Left renal cortex interstitium (tissue), 4 donors: Measurements from ENCODE around the gene SEC61B. TPM values are rescaled to one million over a fixed set of nuclear protein-coding genes. Genes with fewer than 3 reads are reported as not detected.
A peak's percentile ranks its signal among the peaks of the same experiment; 100 is the strongest.

Experiments
- DNase-seq, 4 donors: peaks; one replicate each; pipeline ENCODE4 v3.0.0-alpha.2; 2013; ENCODE audit warnings: low read depth in 4 of 4, low spot score in 2 of 4, missing footprints in 1 of 4
- polyA plus RNA-seq, 4 donors: library from polyadenylated mRNA; unstranded; fragments of 120-200 nt; gene quantifications; one replicate each; pipeline ENCODE4 v1.2.1, GENCODE V29; 2013; ENCODE audit not compliant: insufficient read length in 4 of 4

The SEC61B gene
- polyA plus RNA-seq, 4 donors: 136 to 194 (median 154) TPM

- DNase-seq: peak in 1 of 4 donors; percentile 56
These were observed 44.4 kb downstream of the SEC61B start for GRCh38 chr9:99266255-99267023.

GRCh38 chr9:99269416-99269815 is 47.3 kb downstream of the SEC61B start:
- DNase-seq: no peak

- DNase-seq: no peak
These were observed 48.4 kb downstream of the SEC61B start for GRCh38 chr9:99270491-99270890.

- DNase-seq: no peak
These were observed 50.8 kb downstream of the SEC61B start for GRCh38 chr9:99272836-99273235.

- no peak for DNase-seq
These were observed 51.9 kb downstream of the SEC61B start for GRCh38 chr9:99274016-99274415.

GRCh38 chr9:99274495-99274894 is 52.4 kb downstream of the SEC61B start:
- DNase-seq: no peak

Other genes with a start within 250 kb of the SEC61B start
- gene TGFBR1, start 117.2 kb upstream of the SEC61B start, polyA plus RNA-seq: 10 to 100 TPM; 41.7 to 51.5 (median 46.5) TPM
- gene ALG2, start 340 bp upstream of the SEC61B start, polyA plus RNA-seq: 10 to 100 TPM; 42.6 to 50.5 (median 43.8) TPM